Endodermal cell (in vitro differentiated cells): ENCODE results near the gene IMMP2L. TPM values are rescaled to one million over a fixed set of nuclear protein-coding genes. Genes with fewer than 3 reads are reported as not detected.

Experiments
- DNase-seq: peaks from one replicate; pipeline ENCODE4 v3.0.0-alpha.2; 2017
- H3K27ac ChIP-seq: 2 replicates; pipeline ENCODE4 v1.5.1; 2013; ENCODE audit warnings: mild to moderate bottlenecking, low read depth, low read length, moderate library complexity
- H3K27me3 ChIP-seq: 2 replicates; pipeline ENCODE4 v1.6.1; 2013; ENCODE audit warnings: mild to moderate bottlenecking, low read length, moderate library complexity; ENCODE audit not compliant: insufficient read depth, control insufficient read depth, poor library complexity, severe bottlenecking
- H3K36me3 ChIP-seq: 2 replicates; pipeline ENCODE4 v1.7.0; 2013; ENCODE audit warnings: mild to moderate bottlenecking, low read length, moderate library complexity; ENCODE audit not compliant: control insufficient read depth, insufficient read depth
- H3K4me1 ChIP-seq: one replicate; pipeline ENCODE4 v1.7.0; 2013; ENCODE audit warnings: low read length; ENCODE audit not compliant: control insufficient read depth, insufficient read depth
- H3K4me3 ChIP-seq: 2 replicates; pipeline ENCODE4 v1.5.1; 2013; ENCODE audit warnings: mild to moderate bottlenecking, low read length, moderate library complexity
- H3K9ac ChIP-seq: 2 replicates; pipeline ENCODE4 v1.6.1; 2013; ENCODE audit warnings: mild to moderate bottlenecking, low read length, moderate library complexity; ENCODE audit not compliant: poor library complexity, severe bottlenecking; ENCODE audit errors: extremely low read depth
- H3K9me3 ChIP-seq: 2 replicates; pipeline ENCODE4 v1.6.1; 2013; ENCODE audit warnings: mild to moderate bottlenecking, low read length, moderate library complexity; ENCODE audit not compliant: control insufficient read depth
- H3K27ac Mint-ChIP-seq: 2 replicates; pipeline ENCODE4 v1.8.0; 2020; ENCODE audit warnings: mixed read lengths
- H3K27me3 Mint-ChIP-seq: 2 replicates; pipeline ENCODE4 v1.8.0; 2021; ENCODE audit warnings: mild to moderate bottlenecking, mixed read lengths; ENCODE audit not compliant: insufficient read depth
- H3K36me3 Mint-ChIP-seq: 2 replicates; pipeline ENCODE4 v1.8.0; 2020; ENCODE audit warnings: low read depth, mixed read lengths
- H3K4me1 Mint-ChIP-seq: 2 replicates; pipeline ENCODE4 v1.8.0; 2020; ENCODE audit warnings: mixed read lengths
- H3K4me3 Mint-ChIP-seq: 2 replicates; pipeline ENCODE4 v1.8.0; 2020; ENCODE audit warnings: mild to moderate bottlenecking, moderate library complexity, mixed read lengths
- H3K9me3 Mint-ChIP-seq: 2 replicates; pipeline ENCODE4 v1.8.0; 2020; ENCODE audit warnings: mild to moderate bottlenecking, mixed read lengths
- CTCF ChIP-seq: fragments of 200-600 bp; sonication (generic); conservative IDR thresholded peaks from 2 replicates; pipeline ENCODE4 v1.5.0; 2021; ENCODE audit warnings: antibody characterized with exemption, mild to moderate bottlenecking
- WGBS, 2 experiments: methylation state at CpG; one replicate each; pipeline versions ENCODE4 v1.1.5 to v1.1.7; 2013; ENCODE audit warnings: missing lambda C conversion rate in 2 of 2, mixed read lengths in 1 of 2; ENCODE audit not compliant: insufficient coverage in 1 of 2, insufficient read length in 1 of 2; 5-methylcytosine and 5-hydroxymethylcytosine counted together
- total RNA-seq, 2 donors: library from RNA; stranded (reverse); fragmentation: NEBNext Ultra II Directional in 1 of 2; extraction: Animal tissue kit (Norgen Biotek cat#: 25700) in 1 of 2; gene quantifications; 2 replicates in 1 of 2; 3 replicates in 1 of 2; pipeline ENCODE4 v1.2.1, GENCODE V29; 2021

Gene IMMP2L
- total RNA-seq, 2 donors from 2014 or later, result 17.7 to 19.4 TPM

GRCh38 chr7:111605246-111605645 is 43.0 kb upstream of the IMMP2L start:
- Mint-ChIP-seq H3K9me3 (peaks cover 6% of the 10 kb centered on the region), H3K27ac (no peak overlapping the region), H3K36me3 (no peaks in the 10 kb centered on the region), H3K4me1 (no peaks in the 10 kb centered on the region), H3K4me3 (no peak overlapping the region), H3K27me3 (no peaks in the 10 kb centered on the region)
- TF ChIP-seq CTCF, result no peak
- Histone ChIP-seq H3K9me3 (no peaks in the 10 kb centered on the region), H3K4me3 (no peak overlapping the region), H3K27ac (no peak overlapping the region), H3K9ac (no peak overlapping the region), H3K4me1 (no peaks in the 10 kb centered on the region), H3K36me3 (no peaks in the 10 kb centered on the region), H3K27me3 (no peaks in the 10 kb centered on the region)
- 82% methylated on average over 1 of the region's 1 CpG; no CpG with 5 or more reads in 1 of the 2 experiments for WGBS, 2 experiments
- no peak for DNase-seq

- Mint-ChIP-seq H3K9me3 (peaks cover 18% of the 10 kb centered on the region), H3K27ac (no peak overlapping the region)
- WGBS, 2 experiments, result 92% methylated on average over 1 of the region's 1 CpG; no CpG with 5 or more reads in 1 of the 2 experiments
Measured at GRCh38 chr7:111600091-111600490, 37.8 kb upstream of the IMMP2L start.

GRCh38 chr7:111595780-111596179 is 33.5 kb upstream of the IMMP2L start:
- Histone ChIP-seq H3K4me3 (no peak overlapping the region), H3K36me3 (no peaks in the 10 kb centered on the region), H3K27me3 (no peaks in the 10 kb centered on the region), H3K27ac (no peak overlapping the region), H3K9ac (no peak overlapping the region), H3K4me1 (no peaks in the 10 kb centered on the region), H3K9me3 (no peaks in the 10 kb centered on the region)
- H3K4me3 Mint-ChIP-seq, result no peak overlapping the region
- H3K4me1 Mint-ChIP-seq, result no peaks in the 10 kb centered on the region
- H3K27me3 Mint-ChIP-seq, result no peaks in the 10 kb centered on the region
- 92 to 100% methylated on average over 1 of the region's 1 CpG for WGBS, 2 experiments
- H3K9me3 Mint-ChIP-seq, result peaks cover 18% of the 10 kb centered on the region
- DNase-seq, result no peak
- H3K36me3 Mint-ChIP-seq, result no peaks in the 10 kb centered on the region
- TF ChIP-seq CTCF, result no peak
- H3K27ac Mint-ChIP-seq, result no peak overlapping the region

More at GRCh38 chr7:111600091-111600490, 37.8 kb upstream of the IMMP2L start:
- no peak for DNase-seq
- TF ChIP-seq CTCF, result no peak
- H3K9me3 ChIP-seq, result no peaks in the 10 kb centered on the region
- no peaks in the 10 kb centered on the region for H3K36me3 Mint-ChIP-seq
- no peaks in the 10 kb centered on the region for H3K36me3 ChIP-seq
- H3K27me3 ChIP-seq, result no peaks in the 10 kb centered on the region
- H3K9ac ChIP-seq, result no peak overlapping the region
- H3K27me3 Mint-ChIP-seq, result no peaks in the 10 kb centered on the region
- no peaks in the 10 kb centered on the region for H3K4me1 Mint-ChIP-seq
- H3K4me3 ChIP-seq, result no peak overlapping the region
- no peak overlapping the region for H3K27ac ChIP-seq
- H3K4me1 ChIP-seq, result no peaks in the 10 kb centered on the region
- H3K4me3 Mint-ChIP-seq, result no peak overlapping the region
